ENCODE measurements around the gene PRKG2.

Gene PRKG2

DNA sequence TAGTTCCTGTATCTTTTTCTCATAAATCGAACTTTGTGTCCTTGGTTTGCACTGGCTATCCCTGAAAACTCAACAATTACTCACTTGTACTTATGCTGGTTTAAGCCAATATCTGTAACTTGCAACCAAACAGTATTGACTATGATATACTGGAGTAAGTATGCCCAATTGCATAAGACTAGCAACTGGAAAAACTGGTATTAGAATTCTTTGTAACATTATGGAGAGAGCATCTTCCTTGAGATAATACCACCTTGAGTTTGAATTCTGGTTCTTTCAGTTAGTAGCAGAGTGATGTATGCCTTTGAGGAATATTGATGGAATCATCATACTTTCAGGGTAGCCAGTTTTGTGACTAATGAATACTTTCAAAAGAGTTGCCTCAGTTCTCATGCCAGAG is 156.4 kb downstream of the PRKG2 start:
- Mint-ChIP-seq H3K9me3 (no peaks in the 10 kb centered on the region), H3K4me1 (no peaks in the 10 kb centered on the region), H3K36me3 (ENCODE audit: insufficient read depth) (no peaks in the 10 kb centered on the region), H3K4me3 (no peak overlapping the region), H3K27me3 (peaks cover 44% of the 10 kb centered on the region), H3K27ac (ENCODE audit: low read depth) (no peak overlapping the region)
- no peak for ATAC-seq (replicated peaks; ENCODE audit: extremely low read depth, poor library complexity, severe bottlenecking)
- no peak for DNase-seq (ENCODE audit: low spot score in 2 of 2)

DNA sequence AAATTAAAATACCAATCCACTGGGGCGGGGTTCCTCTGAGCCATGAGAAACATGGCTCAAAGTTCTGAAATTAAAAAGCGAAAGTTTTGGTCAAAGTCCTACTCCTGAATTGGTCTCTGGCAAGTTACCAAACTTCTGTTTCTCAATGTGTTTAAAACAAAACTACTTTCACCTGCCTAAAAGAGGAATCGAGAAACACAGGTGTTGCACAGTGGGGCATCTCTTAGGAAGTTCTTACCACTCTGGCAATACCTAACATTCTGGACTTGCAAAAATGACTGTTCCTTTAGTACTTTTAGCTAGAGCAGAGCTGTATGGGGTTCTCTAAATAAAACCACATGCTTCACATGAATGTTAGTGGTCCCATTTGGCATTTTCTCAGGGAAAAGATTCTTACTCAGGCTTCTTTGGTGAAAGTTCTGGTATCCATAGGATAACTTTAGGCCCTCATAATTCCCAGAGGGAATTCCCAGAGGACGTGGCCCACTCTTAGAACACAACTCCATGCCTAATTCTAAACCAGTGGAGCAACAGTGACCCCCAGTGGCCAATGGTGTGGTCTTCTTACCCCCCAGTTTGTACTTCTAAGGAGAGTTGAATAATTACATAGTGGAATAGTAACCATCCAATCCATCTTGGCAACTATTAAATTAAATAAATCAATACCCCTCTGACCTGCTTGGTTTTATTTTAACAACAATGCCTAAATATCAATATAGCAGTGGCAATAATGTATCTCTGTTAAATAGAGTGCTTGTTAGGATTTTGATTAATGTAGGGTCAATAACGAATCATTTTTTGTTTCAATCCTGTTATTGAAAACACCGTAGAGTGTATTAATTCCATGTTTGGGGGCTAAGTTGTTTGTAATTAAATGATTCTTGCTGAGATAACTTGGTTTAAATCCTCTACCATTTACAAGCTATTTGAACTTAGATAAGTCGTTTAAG is 162.6 kb downstream of the PRKG2 start:
- no peak for DNase-seq (ENCODE audit: low spot score in 2 of 2)
- Mint-ChIP-seq H3K27ac (ENCODE audit: low read depth) (no peak overlapping the region), H3K4me3 (no peak overlapping the region), H3K27me3 (peaks cover 25% of the 10 kb centered on the region), H3K36me3 (ENCODE audit: insufficient read depth) (no peaks in the 10 kb centered on the region), H3K9me3 (no peaks in the 10 kb centered on the region), H3K4me1 (no peaks in the 10 kb centered on the region)
- ATAC-seq (replicated peaks; ENCODE audit: extremely low read depth, poor library complexity, severe bottlenecking), result no peak

DNA sequence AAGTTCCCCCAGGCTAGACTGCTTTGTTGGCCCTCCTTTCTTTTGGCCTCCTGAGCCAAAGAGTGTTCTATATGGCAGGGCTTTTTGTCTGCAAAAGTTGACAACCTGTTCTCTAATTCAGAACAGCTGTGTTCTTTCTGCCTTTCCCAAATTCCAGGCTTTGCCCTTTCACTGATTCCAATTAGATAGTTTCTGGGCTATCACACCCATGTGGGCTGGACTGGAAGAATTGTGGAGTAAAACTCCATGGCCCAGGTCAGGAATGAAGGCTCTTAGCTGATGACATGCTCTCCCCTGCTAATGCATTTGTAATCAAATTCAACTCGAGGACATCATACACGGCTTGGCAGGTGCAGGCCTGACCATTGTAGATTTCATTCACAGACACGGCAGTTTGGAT is 165.1 kb downstream of the PRKG2 start:
- peaks cover 33% of the 10 kb centered on the region for H3K27me3 Mint-ChIP-seq
- no peak overlapping the region for H3K27ac Mint-ChIP-seq (ENCODE audit: low read depth)
- no peaks in the 10 kb centered on the region for H3K4me1 Mint-ChIP-seq
- H3K9me3 Mint-ChIP-seq, result no peaks in the 10 kb centered on the region
- ATAC-seq (replicated peaks; ENCODE audit: extremely low read depth, poor library complexity, severe bottlenecking), result no peak
- H3K4me3 Mint-ChIP-seq, result no peak overlapping the region
- DNase-seq (ENCODE audit: low spot score in 2 of 2), result no peak
- H3K36me3 Mint-ChIP-seq (ENCODE audit: insufficient read depth), result no peaks in the 10 kb centered on the region

DNA sequence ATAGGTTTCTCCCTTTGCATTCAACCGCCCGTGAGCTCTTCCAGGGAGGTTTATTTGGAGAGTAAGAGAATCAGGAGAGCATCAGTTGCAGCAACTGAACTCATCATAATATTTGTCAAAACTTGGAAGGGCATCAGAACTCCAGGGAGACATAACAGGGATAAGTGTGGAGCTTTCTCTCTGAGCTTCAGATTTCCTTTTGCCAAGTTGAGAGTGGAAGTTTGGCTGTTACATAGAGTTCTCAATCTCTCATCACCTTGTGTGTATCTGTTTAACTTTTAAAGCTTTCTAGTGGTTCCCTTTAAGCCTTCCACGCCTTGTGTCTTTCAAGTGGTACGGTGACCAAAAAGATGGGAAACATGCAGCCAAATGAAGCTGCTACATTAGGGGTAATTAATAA is 165.7 kb downstream of the PRKG2 start:
- Mint-ChIP-seq H3K27me3 (peaks cover 33% of the 10 kb centered on the region), H3K36me3 (ENCODE audit: insufficient read depth) (no peaks in the 10 kb centered on the region), H3K9me3 (no peaks in the 10 kb centered on the region), H3K4me3 (no peak overlapping the region), H3K27ac (ENCODE audit: low read depth) (no peak overlapping the region), H3K4me1 (no peaks in the 10 kb centered on the region)
- ATAC-seq (replicated peaks; ENCODE audit: extremely low read depth, poor library complexity, severe bottlenecking), result no peak
- DNase-seq (ENCODE audit: low spot score in 2 of 2), result no peak

DNA sequence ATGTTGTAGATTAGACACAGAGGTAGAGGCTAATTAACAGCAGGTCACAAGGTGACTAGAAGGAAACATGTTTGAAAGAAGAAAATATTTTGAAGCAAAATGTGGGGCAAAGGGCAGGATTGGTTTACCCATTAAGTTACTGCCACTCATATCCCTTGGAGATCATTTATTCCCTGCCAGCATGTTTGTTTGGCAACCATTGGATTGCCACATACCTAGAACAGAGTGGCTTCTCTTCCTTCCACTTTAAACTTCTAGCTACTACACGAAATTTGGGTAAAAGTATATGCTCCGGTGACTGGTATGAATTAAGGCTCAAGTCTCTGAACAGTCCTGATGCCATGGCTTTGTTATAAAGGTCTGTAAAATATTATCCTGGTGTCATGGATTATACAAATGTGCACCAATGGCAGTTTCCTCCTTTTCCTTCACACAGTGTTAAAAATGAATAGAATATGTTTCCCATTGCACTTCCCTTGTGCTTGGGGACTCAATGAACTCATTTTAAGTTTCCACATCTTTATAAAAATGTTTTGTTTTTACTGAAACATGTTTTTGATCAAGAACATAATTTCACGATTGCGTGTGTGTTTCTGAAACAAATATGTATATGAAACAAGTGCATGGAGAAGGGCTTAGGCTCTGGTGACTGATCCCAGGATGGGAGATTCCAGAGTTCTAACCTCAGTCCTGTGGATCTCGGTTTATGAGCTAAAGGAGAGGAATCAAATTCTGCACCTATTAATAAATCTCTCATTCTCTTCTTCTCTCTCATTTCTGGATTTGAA is 172.2 kb downstream of the PRKG2 start:
- DNase-seq (ENCODE audit: low spot score in 2 of 2) (no peak), ATAC-seq (replicated peaks; ENCODE audit: extremely low read depth, poor library complexity, severe bottlenecking) (no peak)
- peaks cover 55% of the 10 kb centered on the region for H3K27me3 Mint-ChIP-seq
- no peak overlapping the region for H3K27ac Mint-ChIP-seq (ENCODE audit: low read depth)
- H3K9me3 Mint-ChIP-seq, result no peaks in the 10 kb centered on the region
- no peaks in the 10 kb centered on the region for H3K36me3 Mint-ChIP-seq (ENCODE audit: insufficient read depth)
- no peak overlapping the region for H3K4me3 Mint-ChIP-seq
- H3K4me1 Mint-ChIP-seq, result no peaks in the 10 kb centered on the region

DNA sequence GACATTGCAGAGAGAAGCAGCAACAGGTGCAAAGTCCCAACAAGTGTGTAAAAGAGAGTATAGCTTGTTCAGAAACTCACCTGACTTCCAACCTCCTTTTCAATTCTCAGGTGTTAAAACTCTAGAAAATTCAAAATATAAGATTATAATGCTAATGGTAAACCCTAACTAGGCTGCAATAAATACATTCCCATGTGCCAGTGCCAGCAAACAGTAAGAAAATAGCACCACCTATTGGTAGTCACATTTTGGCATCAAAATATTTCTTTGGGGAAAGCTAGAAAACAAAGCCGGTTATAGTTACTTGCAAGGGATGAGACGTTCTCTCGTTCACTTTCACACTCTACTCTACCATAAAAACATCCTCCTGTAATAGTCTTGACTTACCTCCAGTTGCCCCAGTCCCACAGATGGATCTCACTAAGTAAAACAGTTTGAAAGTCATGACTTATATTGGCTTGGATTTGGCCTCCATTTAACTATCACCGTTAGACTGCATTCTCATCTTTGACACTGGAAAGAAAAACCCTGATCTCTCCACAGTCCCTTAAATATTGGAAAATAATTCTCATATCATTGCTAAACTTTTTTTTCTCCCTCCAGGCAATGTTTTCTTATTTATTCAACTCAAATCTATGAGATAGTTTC is 174.9 kb downstream of the PRKG2 start:
- no peak for ATAC-seq (replicated peaks; ENCODE audit: extremely low read depth, poor library complexity, severe bottlenecking)
- Mint-ChIP-seq H3K27ac (ENCODE audit: low read depth) (no peak overlapping the region), H3K4me3 (no peak overlapping the region), H3K4me1 (no peaks in the 10 kb centered on the region), H3K27me3 (peaks cover 41% of the 10 kb centered on the region), H3K9me3 (no peaks in the 10 kb centered on the region), H3K36me3 (ENCODE audit: insufficient read depth) (no peaks in the 10 kb centered on the region)
- no peak for DNase-seq (ENCODE audit: low spot score in 2 of 2)

DNA sequence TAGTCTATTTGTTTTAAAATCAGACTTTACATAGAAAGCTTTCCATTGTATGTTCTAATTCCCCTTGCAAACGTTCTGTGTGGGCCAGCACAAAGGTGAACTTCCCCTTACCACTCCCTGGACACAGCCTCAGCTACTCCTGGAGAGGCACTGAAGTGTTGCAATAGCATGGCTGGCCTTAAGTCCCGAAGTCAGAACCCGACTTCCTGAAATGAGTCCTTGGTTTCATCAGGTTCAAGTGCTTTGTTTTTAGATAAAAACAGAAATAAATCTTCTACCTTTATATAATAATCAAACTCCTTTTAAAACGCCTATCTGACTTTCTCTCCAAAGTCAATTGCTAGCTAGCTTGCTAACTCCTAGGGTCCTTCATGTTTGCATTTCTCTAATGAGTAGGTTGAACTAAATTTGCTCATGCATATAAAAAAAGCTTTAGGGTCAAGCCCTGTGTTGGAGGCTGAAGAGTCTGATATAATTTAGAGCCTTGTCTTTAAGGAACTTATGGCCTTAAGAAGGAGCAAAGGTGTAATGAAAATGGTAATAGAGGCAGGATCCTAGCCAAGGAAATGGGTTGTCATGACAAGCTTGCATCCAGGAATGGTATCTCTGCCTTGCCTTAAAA is 175.6 kb downstream of the PRKG2 start:
- no peak for ATAC-seq (replicated peaks; ENCODE audit: extremely low read depth, poor library complexity, severe bottlenecking)
- Mint-ChIP-seq H3K36me3 (ENCODE audit: insufficient read depth) (no peaks in the 10 kb centered on the region), H3K27ac (ENCODE audit: low read depth) (no peak overlapping the region), H3K4me3 (no peak overlapping the region), H3K4me1 (no peaks in the 10 kb centered on the region), H3K27me3 (peaks cover 35% of the 10 kb centered on the region), H3K9me3 (no peaks in the 10 kb centered on the region)
- no peak for DNase-seq (ENCODE audit: low spot score in 2 of 2)

DNA sequence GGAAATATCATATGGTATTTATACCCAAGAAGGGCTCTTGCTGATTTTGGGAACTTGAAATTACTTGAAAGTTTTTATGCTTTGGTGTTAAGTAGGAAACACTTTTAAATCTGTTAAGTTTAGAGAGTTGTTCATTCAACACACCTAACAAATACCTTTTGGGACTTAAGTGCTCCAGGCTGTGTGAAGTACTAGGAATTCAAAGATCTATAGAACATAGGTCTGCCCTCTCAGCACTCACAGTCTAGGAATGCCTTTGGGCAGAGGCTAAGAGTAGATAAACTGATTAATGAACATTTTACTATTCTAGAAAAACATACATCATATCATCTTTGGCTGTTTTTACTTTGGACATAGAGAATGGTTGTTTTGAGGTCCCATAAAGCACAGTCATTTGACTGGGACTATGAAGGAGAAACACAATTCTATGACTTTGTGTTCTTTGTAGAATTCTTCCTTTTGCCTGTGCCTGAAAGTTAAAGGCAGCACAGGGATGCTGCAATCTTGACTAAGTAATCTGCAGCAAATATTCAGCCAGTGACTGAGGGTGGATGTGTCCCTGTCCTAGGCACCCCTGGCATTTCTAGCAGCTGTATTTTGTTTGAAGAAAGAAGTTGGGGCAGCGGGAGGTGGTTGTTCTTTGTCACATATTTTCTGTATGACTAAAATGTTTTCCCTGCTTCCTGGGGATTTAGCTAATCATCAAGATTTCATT is 176.2 kb downstream of the PRKG2 start:
- Mint-ChIP-seq H3K4me3 (no peak overlapping the region), H3K27me3 (peaks cover 35% of the 10 kb centered on the region), H3K27ac (ENCODE audit: low read depth) (no peak overlapping the region), H3K36me3 (ENCODE audit: insufficient read depth) (no peaks in the 10 kb centered on the region), H3K9me3 (no peaks in the 10 kb centered on the region), H3K4me1 (no peaks in the 10 kb centered on the region)
- no peak for DNase-seq (ENCODE audit: low spot score in 2 of 2)
- ATAC-seq (replicated peaks; ENCODE audit: extremely low read depth, poor library complexity, severe bottlenecking), result no peak

Measured in central memory CD8-positive, alpha-beta T cell (primary cell).